SKM-1 (cell line): ENCODE measurements around the gene RBM5.
A peak's percentile ranks its signal among the peaks of the same experiment; 100 is the strongest.

Source experiments
- DNase-seq: peaks from one replicate; lab custom pipeline; 2025; ENCODE audit not compliant: unreplicated experiment; lab: John Stamatoyannopoulos, UW

Gene RBM5

DNA sequence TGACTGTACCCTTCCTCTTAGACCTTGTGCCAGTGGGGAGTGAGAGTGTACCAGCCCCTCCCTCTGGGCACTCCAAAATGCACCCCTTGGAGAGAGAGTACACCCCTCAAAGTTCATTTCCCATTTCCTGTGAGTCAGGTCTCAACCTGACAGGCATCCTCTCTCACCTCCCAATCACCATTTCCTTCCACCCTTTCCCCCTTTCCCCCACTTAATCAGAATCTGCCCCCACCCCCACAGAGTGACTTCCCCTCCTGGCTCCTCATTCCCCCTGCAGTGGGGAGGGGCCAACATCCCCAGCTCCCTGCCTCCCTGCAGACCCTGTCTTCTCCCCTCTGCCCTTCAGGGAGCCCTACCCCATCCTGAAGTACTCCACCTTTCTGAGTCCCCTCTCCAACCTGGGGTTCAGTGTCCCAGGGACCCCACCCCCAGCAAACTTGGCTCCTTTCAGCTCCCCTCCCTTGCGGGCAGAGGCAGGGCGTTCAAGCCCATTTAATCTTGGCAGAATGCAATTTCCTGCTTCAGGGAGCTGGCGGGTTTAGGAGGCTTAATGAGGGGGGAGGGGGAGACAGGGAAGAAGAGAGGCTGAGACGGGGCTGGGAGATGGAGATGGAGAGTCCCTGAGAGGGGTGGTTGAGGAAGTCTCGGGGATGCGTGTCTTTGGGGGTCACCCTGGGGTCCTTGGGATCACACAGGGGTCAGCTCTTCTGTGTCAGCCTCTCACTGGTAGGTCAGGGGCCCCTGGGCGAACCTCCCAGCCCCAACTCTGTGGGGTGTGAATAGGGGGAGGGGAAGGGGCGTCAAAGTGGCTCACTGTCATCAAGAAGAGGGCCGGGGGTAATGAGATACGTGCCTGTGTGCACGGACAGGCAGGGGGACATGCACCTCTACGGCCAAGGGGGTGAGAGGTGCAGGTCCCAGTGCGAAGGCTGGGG lies 49.8 kb downstream of the RBM5 start:
- peak; percentile 62 for DNase-seq

DNA sequence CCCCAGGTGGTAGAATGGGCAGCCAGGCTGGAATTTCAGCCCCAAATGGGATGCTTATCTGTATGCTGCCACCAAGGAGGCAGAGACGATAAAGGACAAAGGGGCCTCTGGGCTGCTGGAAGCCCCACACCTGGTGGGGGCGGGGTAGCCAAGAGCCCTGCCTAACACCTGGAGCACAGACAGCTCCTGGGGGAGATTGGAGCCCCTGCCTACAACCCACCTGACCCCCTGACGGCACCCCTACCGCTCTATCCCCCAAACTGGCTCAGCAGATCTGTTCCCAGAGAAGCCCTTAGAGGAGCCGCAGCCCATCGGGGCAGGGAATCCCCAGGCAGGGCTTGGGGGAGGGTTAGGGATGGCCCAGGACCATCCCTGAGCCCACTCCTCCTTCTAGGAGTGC lies 50.6 kb downstream of the RBM5 start:
- DNase-seq, result no peak

DNA sequence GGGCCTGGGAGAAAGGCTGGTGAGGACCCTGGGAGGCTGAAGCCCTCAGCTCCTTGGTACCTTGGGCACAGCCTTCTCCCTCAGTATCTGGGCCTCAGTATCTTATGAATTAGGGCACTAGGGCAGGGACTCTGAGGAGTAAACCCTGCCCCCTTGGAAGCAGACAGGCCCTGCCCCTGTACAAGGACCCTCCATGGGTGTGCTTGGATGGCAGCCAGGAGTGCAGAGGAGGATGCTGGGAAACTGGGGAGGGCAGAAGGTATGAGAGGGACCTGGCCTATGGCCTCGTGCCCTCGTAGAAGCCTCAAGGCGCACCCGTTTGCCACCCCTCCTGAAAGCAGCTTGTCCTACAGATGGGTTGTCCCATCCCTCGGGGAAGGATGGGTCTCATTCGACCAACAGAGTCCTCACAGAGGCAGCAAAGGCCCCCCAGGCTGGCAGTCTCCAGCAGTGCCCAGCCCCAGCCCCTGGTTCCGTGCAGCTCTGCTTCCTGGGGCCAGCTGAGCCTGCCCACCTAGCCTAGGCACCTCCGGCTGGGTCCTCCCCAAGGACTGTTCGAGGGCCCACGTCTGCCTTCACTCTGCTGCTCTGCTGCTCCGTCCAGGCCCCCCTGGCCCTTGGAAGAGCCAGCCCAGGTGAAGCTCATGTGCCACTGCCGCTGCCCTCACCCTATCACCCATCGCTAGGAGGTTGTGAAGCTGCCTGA lies 51.2 kb downstream of the RBM5 start:
- DNase-seq, result no peak

DNA sequence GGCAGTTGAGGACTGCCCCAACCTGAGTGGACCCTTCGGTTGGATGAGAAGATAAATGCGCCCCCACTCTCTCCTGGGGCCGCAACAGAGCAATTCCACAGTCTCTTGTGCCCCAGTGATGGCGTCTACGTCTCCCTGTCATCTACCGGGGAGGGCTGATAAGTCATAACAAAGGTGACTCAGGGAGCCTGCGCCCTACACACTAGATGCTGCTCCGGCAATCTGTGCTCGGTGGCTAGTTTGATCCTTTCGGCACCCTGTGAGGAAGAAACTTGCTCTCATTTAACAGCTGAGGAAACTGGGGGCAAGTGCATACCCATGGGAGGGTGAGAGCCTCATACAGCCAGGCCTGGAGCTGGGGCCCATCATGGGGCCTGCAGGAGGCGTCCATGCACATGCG lies 52.3 kb downstream of the RBM5 start:
- DNase-seq, result no peak

DNA sequence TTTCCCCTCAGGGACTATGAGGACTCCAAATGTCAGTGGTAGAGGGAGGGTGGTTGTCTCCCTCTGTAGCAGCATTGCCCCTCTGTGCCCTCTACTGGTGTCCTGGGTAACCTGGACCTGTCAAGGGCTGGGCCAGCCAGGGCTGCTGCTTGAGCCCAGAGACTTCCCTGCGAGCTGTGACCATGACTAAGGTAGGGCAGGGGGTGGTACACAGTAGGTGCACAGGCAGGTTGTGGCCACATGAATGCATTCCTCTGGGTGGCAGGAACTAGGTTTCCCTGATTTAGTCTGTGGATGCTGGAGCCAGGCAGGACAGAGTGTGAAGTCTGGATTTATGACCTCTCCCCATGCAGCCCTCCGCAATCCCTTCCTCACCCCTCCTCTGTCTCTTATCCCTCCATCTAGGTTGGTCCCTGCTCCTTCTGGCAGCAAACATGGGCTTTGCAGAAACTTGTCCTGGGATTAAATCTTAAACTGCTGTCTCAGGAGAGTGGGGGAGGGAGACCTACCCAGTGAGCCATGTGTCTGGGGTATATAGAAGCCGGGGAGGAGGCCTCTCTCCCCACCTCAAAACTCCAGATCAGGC lies 57.7 kb downstream of the RBM5 start:
- no peak for DNase-seq

DNA sequence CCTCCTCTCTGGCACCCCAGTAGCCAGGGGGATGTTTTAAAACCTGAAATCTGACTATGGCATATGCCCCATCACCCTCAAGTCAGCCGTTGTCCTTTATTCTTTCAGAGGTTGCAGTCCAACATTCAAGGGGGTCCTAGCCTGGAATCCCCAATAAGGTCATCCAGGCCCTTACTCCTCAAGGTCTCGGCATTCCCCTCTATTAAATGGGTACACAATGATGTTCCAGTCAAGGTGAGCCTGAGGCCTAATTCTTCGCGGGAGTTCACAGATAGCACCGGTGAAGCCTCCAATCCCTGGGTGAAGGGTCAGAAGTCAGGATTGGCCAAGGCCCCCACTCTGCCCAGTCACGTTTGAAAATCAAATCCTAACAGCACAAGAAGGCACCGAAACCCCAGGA lies 58.3 kb downstream of the RBM5 start:
- no peak for DNase-seq

DNA sequence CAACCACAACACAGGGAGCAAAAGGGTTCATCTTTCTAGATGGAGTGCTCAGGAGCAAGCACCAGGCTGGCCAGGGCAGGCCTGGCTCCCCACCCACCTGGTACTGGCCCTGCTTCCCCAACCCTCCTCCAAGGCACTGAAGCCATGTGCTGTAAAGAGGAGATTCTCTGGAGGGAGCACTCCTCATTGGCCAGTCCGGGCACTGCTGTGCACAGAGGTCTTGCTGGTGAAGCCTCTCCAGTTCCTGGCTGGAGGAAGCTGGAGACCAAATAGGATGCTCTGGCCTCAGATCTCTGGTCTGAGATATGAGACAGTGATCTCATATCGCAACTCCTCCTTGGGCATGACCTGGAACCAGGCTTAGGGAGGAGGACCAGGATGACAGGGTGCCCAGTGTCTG lies 58.7 kb downstream of the RBM5 start:
- no peak for DNase-seq

DNA sequence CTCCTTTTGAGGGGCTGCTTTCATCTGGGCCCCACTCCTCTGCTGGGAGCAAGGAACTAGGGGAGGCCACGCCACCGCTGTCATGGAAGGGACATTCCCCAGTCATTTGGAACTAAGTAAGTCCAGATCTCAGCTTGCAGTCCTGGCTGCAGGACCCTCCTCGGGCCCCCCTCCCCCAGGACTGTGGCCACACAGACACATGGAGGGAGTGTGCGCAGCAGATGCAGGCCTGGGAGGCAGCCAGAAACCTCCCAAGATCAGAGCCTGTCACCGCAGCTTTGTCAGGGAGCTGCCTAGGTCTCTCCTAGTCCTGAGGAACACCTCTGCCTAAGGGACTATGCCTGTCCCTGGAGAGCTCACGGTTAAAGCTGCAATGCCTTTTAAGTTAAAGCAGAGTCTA lies 59.1 kb downstream of the RBM5 start:
- no peak for DNase-seq

DNA sequence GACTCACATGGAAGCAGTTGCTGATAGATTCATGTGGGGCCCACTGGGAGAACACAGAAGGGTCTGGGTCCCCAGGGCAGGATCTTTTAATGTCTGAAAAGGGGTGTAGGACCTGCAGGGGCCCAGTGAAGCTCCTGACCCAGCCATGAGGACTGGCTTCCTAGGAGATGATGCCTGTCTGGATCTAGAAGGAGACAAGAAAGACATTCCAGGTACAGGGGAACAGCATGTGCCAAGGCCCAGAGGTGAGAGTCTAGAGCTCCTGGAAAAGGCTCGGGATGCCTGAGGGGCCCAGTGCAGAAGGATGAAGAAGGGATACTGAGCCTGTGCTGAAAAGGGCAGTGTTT lies 61.7 kb downstream of the RBM5 start:
- DNase-seq, result no peak

DNA sequence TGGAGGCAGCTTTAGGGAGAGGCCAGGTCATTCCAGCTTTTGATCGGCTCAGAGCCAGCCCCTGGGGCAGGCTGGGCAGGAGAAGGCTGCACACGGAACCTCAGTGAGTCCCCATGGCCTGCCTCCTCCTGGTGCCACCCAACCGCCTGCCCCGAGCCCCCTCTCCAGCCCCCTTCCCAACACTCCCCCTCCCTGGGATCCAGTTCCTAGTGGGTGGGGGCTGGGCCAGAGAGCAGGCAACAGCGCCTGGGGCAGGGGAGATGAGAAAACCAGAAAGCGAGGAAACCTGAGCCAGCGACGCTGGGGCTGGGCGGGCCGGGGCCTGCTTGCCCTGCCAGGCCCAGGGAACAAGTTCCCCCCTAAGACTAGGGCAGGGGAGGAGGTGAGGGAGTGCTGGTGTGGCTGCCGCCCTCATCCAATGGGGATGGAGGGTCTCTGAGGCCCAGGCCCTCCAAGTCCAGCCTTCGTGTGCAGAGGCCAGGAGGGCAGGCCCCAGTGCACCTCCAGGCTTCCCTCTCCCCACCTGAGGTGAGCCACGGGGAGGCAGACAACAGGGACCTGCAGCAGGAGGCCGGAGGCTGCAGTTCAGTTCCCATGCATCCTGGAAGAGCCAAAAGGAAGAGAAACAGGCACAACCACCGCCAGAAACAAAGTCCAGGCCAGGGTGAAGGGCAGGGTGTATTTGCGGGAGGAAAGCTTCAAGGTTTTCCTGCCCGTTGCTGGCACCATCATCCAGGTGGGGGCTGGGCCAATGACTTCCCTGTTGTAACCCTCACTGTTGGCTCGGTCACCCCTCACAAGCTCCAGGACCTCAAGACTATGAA lies 62.4 kb downstream of the RBM5 start:
- no peak for DNase-seq

DNA sequence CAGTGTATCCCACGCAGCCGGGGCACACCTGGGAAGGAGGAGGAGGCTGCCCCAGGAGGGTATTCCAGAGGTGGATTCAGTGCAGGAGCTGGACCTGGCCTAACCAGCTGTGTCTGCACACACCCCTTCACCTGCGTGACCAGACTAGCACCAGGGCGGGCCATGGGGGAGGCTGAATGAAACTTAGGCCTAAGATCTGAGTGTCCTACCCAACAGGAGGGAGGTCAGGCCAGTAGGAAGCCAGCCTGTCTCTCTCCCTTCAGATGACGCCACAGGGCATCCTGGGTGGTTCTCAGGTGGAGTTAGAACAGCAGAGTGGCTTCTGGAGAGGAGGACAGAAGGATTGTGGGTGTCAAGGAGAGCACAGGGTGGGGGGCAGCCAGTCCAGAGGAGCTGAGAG lies 63.0 kb downstream of the RBM5 start:
- DNase-seq, result no peak

DNA sequence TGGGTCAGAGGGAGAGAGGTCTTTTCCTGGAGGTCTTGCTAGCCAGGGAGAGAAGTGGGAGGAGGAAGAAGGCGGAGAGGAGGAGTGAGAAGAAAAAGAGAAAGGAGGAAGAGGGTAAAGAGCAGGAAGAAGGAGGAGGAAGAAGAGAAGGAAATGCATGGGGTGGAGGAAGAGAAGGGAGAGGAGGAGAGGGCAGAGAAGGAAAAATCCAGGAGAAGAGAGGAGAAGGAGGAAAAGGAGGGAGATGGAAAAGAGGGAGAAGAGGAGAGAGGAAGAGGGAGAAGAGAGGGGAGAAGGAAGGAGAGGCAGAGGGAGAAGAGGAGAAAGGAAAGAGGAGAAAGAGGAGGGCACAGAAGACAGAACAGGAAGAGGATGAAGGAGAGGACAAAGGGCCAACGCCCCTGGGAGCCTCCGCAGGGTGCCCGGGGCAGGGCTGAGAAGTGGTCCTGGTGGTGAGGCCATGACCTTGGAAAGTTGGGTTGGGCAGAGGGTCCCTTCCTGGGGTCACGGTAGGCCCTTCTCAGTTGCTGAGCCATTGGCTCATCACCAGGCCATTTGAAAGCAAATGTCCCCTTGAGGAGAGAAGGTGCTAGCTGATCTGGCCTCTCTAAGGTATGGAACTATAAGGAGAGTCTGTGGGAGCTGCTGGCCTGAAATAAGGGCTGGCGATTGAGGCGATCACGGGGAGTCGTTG lies 65.2 kb downstream of the RBM5 start:
- DNase-seq, result no peak

DNA sequence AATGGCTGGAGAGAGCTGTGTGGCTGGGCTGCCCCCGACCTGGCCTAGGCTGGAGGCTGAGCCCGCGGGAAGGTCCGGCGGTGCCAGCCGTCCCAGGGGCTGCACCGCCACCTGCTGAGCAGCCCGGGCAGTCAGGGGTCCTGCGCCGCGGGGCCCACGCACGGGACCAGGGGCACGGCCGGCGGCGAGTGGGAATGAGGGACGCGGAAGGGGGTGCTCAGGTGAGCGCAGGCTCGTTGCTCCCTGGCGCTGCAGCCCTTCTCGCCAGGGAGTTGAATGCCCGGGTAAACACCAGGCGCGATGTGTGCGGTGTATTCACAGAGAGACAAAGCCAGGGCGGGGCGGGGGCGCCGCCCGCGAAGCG lies 65.7 kb downstream of the RBM5 start:
- no peak for DNase-seq

DNA sequence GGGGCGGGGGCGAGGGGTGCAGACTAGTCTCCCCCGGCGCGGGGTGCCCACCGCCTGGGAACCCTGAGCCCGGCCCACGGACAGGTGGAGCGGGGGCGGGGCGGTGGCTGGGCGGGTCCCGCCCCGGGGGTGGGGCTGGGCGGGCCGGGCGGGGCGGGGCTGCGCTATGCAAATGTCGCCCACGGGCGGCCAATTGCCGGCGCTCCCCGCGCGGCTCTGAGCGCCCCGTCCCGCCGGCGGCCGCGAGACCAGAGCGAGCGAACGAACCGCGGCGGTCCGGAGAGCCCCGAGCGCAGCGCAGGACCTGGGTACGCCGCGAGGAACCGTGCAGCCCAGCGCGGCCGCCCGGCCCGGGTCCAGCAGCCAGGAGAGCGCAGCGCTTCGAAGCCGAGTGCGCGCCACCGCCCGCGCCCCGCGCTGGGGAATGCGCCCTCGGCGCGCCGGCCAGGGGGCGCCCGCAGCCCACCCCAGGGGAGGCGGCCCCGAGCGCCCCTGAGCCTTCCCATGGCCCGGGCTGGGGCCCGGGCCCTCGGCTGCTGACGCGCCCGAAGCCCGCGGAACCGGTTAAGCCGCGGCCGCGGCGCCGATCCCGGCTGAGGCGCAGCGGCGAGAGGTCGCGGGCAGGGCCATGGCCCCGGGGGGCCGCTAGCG lies 66.2 kb downstream of the RBM5 start, which contains the start of gene SEMA3F:
SEMA3F (plus strand) TSS at position 485 of the 651 bp plus-strand sequence. CDS start 4,299 bp downstream, outside the sequence.
- no peak for DNase-seq

DNA sequence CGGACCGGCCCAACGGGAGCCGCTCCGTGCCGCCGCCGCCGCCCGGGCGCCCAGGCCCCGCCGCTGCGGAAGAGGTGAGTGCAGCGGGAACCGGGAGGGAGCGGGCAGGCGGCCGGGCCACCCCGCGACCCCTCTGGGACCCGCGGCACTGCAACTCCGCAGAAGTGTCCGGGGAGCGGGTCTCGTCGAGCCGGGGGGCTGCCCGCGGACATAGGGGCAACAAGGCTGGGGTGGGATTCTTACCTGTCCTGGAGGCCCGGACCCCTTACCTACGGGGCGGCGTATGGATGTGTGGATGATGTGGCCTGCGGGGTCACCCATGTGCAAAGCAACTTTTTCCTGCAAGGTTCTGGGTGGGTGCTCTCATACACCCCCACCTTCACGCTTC lies 66.8 kb downstream of the RBM5 start:
- DNase-seq, result no peak

DNA sequence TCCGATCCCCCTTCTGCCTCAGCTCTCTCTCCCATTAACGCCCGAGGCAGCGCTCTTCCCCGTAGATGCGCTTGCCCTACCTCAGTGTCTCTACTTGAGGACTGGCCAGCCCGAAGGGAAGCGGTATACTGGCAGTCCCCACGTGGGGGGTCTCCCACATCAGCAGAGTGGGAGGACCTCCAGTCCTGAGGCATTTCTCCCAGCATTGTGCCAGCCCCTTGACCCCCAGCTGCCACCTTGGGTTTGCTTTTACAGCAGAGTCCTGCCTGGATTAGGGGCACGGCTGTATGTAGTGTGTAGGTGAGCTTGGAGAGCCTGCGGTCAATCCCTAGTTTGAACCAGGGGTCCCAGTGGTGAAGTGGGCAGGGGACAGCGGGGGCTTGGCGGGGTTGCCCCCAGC lies 67.2 kb downstream of the RBM5 start:
- DNase-seq, result no peak

DNA sequence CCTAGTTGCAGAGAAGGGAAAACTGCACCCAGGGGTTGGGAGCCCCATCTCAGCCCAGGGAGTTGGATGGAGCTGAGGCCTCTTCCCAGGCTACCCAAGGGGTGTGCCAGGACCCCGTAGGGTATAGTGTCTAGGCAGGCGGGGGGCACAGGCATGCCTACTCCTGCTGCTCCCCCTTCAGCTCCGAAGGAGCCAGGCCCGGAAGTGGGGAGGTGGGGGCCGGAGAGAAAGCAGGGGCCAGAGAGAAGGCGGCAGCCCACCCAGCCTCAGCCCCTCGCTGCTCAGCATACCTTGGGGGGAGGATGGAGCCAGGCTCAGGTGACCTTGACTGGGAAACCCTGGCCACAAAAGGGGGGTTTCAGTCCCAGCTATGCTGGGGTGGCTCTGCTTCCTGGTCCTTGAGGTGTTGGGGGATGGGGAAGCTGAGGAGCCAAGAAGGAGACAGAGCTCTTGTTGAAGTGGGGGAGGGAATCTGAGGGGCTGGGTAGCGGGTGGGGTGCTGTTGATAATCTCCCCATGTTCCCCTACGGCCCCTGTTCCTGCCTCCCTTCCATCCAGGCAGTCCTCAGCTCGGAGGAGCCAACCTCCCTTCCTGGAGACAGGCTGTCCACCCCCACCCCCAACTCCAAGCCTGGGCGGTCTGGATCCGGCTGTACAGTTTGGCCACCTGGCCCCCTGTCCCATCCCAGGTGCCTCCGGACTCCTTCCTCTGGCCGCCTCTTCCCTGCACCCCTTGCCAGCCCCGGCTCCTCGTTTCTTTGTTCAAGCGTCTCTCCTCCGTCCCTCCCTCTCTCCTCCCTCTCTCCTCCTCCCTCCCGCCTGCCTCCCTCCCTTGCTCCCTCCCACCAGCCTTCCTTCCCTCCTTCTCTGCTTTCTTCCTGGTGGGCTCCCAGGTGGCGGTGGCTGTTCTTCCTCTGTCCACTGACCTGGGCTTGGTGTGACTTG lies 68.1 kb downstream of the RBM5 start:
- DNase-seq, result no peak

DNA sequence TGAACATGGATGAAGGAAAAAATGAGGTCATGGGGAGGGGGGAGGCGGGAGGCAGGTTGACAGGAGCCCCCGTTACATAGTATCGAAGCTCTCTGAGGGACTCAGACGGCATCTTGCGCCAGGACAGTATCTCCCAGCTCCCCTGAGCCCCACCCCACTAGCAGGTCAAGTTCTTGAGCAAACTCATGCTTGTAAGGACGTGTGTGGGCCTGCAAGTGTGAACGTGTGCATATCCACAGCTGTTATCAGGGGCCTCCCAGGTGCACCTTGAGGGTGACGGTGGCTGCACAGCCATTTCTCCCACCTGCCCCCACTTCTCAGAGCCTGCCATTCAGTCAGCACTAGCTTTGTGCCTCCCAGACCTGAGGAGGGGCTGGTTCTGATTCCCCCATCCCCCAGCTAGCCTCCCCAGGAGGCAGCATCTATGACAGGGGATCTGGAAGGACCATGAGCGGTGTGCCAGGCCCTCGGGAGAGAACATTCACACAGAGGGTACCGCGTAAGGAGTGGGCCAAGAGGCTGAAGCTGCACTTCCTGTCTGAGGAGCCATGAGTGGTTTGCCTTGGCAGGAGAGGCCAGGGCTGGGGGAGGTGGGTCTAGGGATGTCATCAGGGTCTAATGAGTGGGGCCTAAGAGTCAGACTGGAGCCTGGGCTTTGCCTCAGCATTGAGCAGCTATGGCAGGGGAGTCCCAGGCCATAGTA lies 69.3 kb downstream of the RBM5 start:
- DNase-seq, result no peak
